Colonic mucosa (tissue), 4 donors: ENCODE data around the gene NPTX2. TPM values are rescaled to one million over a fixed set of nuclear protein-coding genes. Genes with fewer than 3 reads are reported as not detected.

ENCODE experiments used
- DNase-seq: peaks from one replicate; pipeline ENCODE4 v3.0.0-alpha.2; 2020
- H3K27ac ChIP-seq: fragments of 200-600 bp; one replicate; pipeline ENCODE4 v1.8.0; 2021
- H3K27me3 ChIP-seq: fragments of 200-600 bp; one replicate; pipeline ENCODE4 v1.8.0; 2021
- H3K36me3 ChIP-seq: fragments of 200-600 bp; one replicate; pipeline ENCODE4 v1.8.0; 2021
- H3K4me1 ChIP-seq: fragments of 200-600 bp; one replicate; pipeline ENCODE4 v1.8.0; 2021; ENCODE audit warnings: mild to moderate bottlenecking
- H3K4me3 ChIP-seq: fragments of 200-600 bp; one replicate; pipeline ENCODE4 v1.8.0; 2021
- H3K9ac ChIP-seq, 2 donors: one replicate each; pipeline ENCODE4 v1.7.0; 2013; ENCODE audit warnings: control low read depth in 2 of 2, low read depth in 2 of 2, low read length in 2 of 2
- H3K9me3 ChIP-seq: fragments of 200-600 bp; one replicate; pipeline ENCODE4 v1.8.0; 2021
- intact Hi-C: fragments of 100-400 bp; cut with DNase I; formaldehyde crosslinking; loops from one replicate; pipeline ENCODE4 v1.14.1; 2022
- total RNA-seq, 2 donors: library from RNA; stranded (reverse); fragmentation: NEBNext Ultra II Directional in 1 of 2; extraction: Animal tissue kit (Norgen Biotek cat#: 25700) in 1 of 2; gene quantifications; one replicate each; pipeline ENCODE4 v1.2.1, GENCODE V29; 2021
- TF ChIP-seq, protein P1 (sequence below): fragments of 200-600 bp; IDR thresholded peaks from one replicate; pipeline ENCODE4 v1.8.0; 2022; ENCODE audit warnings: antibody characterized with exemption, mild to moderate bottlenecking
- donor health status: healthy.
- donor health status: DM: no; HTN: no; CAD: no.
- donor health status: DM: no; HTN: no; CAD: no.

NPTX2 gene
- total RNA-seq, 2 donors from 2014 or later: 0.89 to 1.6 TPM

GRCh38 chr7:98594348-98594747, 22.7 kb upstream of the NPTX2 start:
- H3K9me3 ChIP-seq: no peaks in the 10 kb centered on the region
- no peaks in the 10 kb centered on the region for H3K27me3 ChIP-seq
- no peaks in the 10 kb centered on the region for H3K4me1 ChIP-seq

DNA sequence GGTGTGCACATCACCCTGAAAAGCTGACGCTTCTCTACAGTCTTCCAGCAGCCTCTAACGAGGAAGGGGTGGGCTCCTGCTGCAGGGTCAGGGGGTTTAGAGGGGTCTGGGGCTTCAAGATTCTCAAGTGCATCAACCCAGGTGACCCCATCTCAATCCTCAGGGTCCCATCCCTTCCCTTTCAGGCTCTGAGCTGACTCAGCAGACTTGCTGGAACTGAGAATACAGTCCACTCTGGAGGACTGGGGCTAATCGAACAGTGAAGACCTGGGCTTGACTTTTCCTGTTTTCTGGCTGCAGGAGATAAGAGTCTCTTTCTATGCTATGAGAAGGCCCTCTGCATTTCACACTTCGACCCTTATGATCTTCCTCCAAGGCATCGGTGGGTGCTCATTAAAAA, 22.3 kb upstream of the NPTX2 start:
- TF ChIP-seq, protein P1, sequence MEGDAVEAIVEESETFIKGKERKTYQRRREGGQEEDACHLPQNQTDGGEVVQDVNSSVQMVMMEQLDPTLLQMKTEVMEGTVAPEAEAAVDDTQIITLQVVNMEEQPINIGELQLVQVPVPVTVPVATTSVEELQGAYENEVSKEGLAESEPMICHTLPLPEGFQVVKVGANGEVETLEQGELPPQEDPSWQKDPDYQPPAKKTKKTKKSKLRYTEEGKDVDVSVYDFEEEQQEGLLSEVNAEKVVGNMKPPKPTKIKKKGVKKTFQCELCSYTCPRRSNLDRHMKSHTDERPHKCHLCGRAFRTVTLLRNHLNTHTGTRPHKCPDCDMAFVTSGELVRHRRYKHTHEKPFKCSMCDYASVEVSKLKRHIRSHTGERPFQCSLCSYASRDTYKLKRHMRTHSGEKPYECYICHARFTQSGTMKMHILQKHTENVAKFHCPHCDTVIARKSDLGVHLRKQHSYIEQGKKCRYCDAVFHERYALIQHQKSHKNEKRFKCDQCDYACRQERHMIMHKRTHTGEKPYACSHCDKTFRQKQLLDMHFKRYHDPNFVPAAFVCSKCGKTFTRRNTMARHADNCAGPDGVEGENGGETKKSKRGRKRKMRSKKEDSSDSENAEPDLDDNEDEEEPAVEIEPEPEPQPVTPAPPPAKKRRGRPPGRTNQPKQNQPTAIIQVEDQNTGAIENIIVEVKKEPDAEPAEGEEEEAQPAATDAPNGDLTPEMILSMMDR: no peak
- no peaks in the 10 kb centered on the region for H3K27me3 ChIP-seq
- DNase-seq: no peak
- H3K4me3 ChIP-seq: no peak overlapping the region
- H3K4me1 ChIP-seq: no peaks in the 10 kb centered on the region
- intact Hi-C loops: no loop called here
- no peak overlapping the region for H3K9ac ChIP-seq
- H3K9me3 ChIP-seq: no peaks in the 10 kb centered on the region
- no peaks in the 10 kb centered on the region for H3K36me3 ChIP-seq
- no peak overlapping the region for H3K27ac ChIP-seq

More at GRCh38 chr7:98594348-98594747, 22.7 kb upstream of the NPTX2 start:
- TF ChIP-seq, protein P1: no peak
- H3K9ac ChIP-seq: no peak overlapping the region
- no peak overlapping the region for H3K4me3 ChIP-seq
- no peaks in the 10 kb centered on the region for H3K36me3 ChIP-seq
- intact Hi-C loops: no loop called here
- H3K27ac ChIP-seq: no peak overlapping the region
- no peak for DNase-seq

DNA sequence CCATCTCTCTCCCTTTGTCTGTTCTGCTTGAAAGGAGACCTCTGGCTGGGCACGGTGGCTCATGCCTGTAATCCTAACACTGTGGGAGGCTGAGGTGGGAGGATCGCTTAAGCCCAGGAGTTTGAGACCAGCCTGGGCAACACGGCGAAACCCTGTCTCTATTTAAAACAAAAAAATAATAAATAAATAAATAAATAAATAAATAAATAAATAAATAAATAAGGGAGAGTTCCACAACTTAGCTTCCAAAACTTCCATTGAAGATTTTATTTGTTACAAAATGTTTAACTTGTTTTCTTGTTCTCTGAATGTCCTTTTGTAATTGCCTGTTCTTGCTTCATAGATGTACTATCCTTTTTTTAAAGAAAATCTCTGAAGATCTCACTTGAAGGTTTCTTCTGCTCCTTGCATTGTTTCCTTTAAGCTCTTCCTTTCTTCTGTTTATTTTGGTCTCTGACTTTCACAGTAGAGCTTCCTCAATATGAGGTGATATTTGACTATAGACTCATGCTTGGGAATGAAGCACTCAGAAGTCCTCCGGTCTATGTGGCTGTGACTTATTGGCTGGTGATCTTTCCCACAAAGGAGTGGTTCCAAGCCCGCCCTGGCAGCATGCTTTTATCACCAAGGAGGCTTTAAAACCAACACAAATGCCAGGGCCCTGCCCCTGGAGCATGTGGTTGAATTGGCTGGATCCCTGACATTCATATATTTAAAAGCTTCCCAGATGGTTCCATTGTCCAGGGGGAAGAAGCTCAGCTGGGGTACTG, 18.1 kb upstream of the NPTX2 start:
- no peaks in the 10 kb centered on the region for H3K27me3 ChIP-seq
- no peak overlapping the region for H3K4me3 ChIP-seq
- no peak overlapping the region for H3K9ac ChIP-seq
- H3K4me1 ChIP-seq: no peaks in the 10 kb centered on the region
- H3K36me3 ChIP-seq: no peaks in the 10 kb centered on the region
- no peak overlapping the region for H3K27ac ChIP-seq
- intact Hi-C loops: no loop called here
- peak; percentile 23 for DNase-seq
- H3K9me3 ChIP-seq: no peaks in the 10 kb centered on the region
- TF ChIP-seq, protein P1: no peak

GRCh38 chr7:98599886-98600285, 17.2 kb upstream of the NPTX2 start:
- Histone ChIP-seq H3K4me1 (no peaks in the 10 kb centered on the region), H3K4me3 (no peak overlapping the region), H3K27me3 (no peaks in the 10 kb centered on the region), H3K27ac (no peak overlapping the region), H3K9ac (no peak overlapping the region), H3K9me3 (no peaks in the 10 kb centered on the region), H3K36me3 (no peaks in the 10 kb centered on the region)
- intact Hi-C loops: no loop called here
- DNase-seq: no peak
- TF ChIP-seq, protein P1: no peak

GRCh38 chr7:98602755-98603398, 14.2 kb upstream of the NPTX2 start:
- no peak overlapping the region for H3K9ac ChIP-seq
- no peaks in the 10 kb centered on the region for H3K4me1 ChIP-seq
- intact Hi-C loops: no loop called here
- peak overlapping the region; percentile 25 for H3K27ac ChIP-seq
- no peaks in the 10 kb centered on the region for H3K36me3 ChIP-seq
- TF ChIP-seq, protein P1: no peak
- H3K4me3 ChIP-seq: no peak overlapping the region
- no peak for DNase-seq
- no peaks in the 10 kb centered on the region for H3K9me3 ChIP-seq
- H3K27me3 ChIP-seq: no peaks in the 10 kb centered on the region
